PC-3 (cell line): Measurements from ENCODE around the gene PCK2. TPM values are rescaled to one million over a fixed set of nuclear protein-coding genes. Genes with fewer than 3 reads are reported as not detected.

Experiments used
- ATAC-seq: fragments of 200-7000 bp; cut with Tn5 transposase; 2 replicates; pipeline ENCODE4 v1.9.1; 2020; ENCODE audit warnings: mild to moderate bottlenecking, moderate library complexity
- BruUV-seq: library from RNA; stranded (reverse); fragments of 400-500 nt; replicated peaks from 2 replicates; lab custom pipeline; 2021; lab: Mats Ljungman, UMichigan
- CTCF ChIA-PET: fragments of 300-600 bp; sonication (Branson Sonifier 250); formaldehyde crosslinking; loops from one replicate; lab custom pipeline; 2022; ENCODE audit warnings: antibody characterized with exemption; lab: Charles Lee
- POLR2A ChIA-PET: fragments of 300-600 bp; sonication (Branson Sonifier 250); formaldehyde crosslinking; loops from one replicate; lab custom pipeline; 2022; ENCODE audit warnings: antibody characterized with exemption; ENCODE audit not compliant: unreplicated experiment; lab: Charles Lee
- DNase-seq: peaks from one replicate; pipeline ENCODE4 v3.0.0-alpha.2; 2015
- H2AFZ ChIP-seq: fragments of 300-600 bp; sonication (generic); 2 replicates; pipeline ENCODE4 v1.6.0; 2016; ENCODE audit warnings: antibody characterized with exemption, low read length
- H3F3A ChIP-seq: fragments of 300-600 bp; sonication (generic); one replicate; pipeline ENCODE4 v1.6.0; 2017; ENCODE audit warnings: antibody characterized with exemption, low read length, control low read depth, mild to moderate bottlenecking; ENCODE audit not compliant: unreplicated experiment
- H3K27ac ChIP-seq: fragments of 300-600 bp; sonication (generic); 2 replicates; pipeline ENCODE4 v1.5.1; 2016; ENCODE audit warnings: mild to moderate bottlenecking, low read length
- H3K27me3 ChIP-seq: fragments of 300-600 bp; sonication (generic); 2 replicates; pipeline ENCODE4 v1.6.1; 2016; ENCODE audit warnings: low read length, mixed read lengths
- H3K36me3 ChIP-seq: fragments of 300-600 bp; sonication (generic); 2 replicates; pipeline ENCODE4 v1.6.1; 2016; ENCODE audit warnings: low read depth, mixed run types, low read length, mixed read lengths
- H3K4me1 ChIP-seq: fragments of 300-600 bp; sonication (generic); 2 replicates; pipeline ENCODE4 v1.5.1; 2016; ENCODE audit warnings: low read length; ENCODE audit not compliant: insufficient read depth
- H3K4me2 ChIP-seq: fragments of 300-600 bp; sonication (generic); 2 replicates; pipeline ENCODE4 v1.6.0; 2016; ENCODE audit warnings: low read length
- H3K4me3 ChIP-seq: fragments of 300-600 bp; sonication (generic); 2 replicates; pipeline ENCODE4 v1.5.1; 2016; ENCODE audit warnings: mild to moderate bottlenecking, low read length, mixed read lengths
- H3K79me2 ChIP-seq: fragments of 300-600 bp; sonication (generic); 2 replicates; pipeline ENCODE4 v1.6.1; 2017; ENCODE audit warnings: low read length, mixed read lengths
- H3K9ac ChIP-seq: fragments of 300-600 bp; sonication (generic); 2 replicates; pipeline ENCODE4 v1.6.0; 2016; ENCODE audit warnings: mild to moderate bottlenecking, low read length
- H3K9me2 ChIP-seq: fragments of 300-600 bp; sonication (generic); replicated peaks from 2 replicates; pipeline ENCODE4 v1.6.1; 2016; ENCODE audit warnings: mixed run types, low read length, mixed read lengths
- H3K9me3 ChIP-seq: fragments of 300-600 bp; sonication (generic); 2 replicates; pipeline ENCODE4 v1.6.1; 2016; ENCODE audit warnings: low read length, mixed read lengths
- H4K20me1 ChIP-seq: fragments of 300-600 bp; sonication (generic); 2 replicates; pipeline ENCODE4 v1.6.1; 2016; ENCODE audit warnings: low read length, mixed read lengths
- CTCF ChIP-seq: fragments of 300-600 bp; sonication (generic); conservative IDR thresholded peaks from 2 replicates; pipeline ENCODE4 v1.5.1; 2017; ENCODE audit warnings: antibody characterized with exemption, low read depth, mild to moderate bottlenecking, low read length
- EZH2 ChIP-seq: fragments of 300-600 bp; sonication (generic); IDR thresholded peaks from one replicate; pipeline ENCODE4 v1.6.1; 2017; ENCODE audit warnings: antibody characterized with exemption, mild to moderate bottlenecking, low read length; ENCODE audit not compliant: unreplicated experiment
- EZH2phosphoT487 ChIP-seq: fragments of 300-600 bp; sonication (generic); IDR thresholded peaks from 2 replicates; pipeline ENCODE4 v1.6.1; 2018; ENCODE audit warnings: mild to moderate bottlenecking, antibody characterized with exemption, low read length, borderline replicate concordance
- intact Hi-C: fragments of 100-400 bp; cut with micrococcal nuclease; formaldehyde crosslinking; loops from 2 replicates; pipeline ENCODE4 v1.9.0; 2023
- total RNA-seq: library from RNA; depleted of rRNA; stranded (reverse); fragments of >200 nt; gene quantifications from 2 replicates; pipeline ENCODE4 v1.2.3, GENCODE V29; 2014

Gene PCK2
- total RNA-seq, 1 experiment from 2014 or later, result 11.6 TPM

DNA sequence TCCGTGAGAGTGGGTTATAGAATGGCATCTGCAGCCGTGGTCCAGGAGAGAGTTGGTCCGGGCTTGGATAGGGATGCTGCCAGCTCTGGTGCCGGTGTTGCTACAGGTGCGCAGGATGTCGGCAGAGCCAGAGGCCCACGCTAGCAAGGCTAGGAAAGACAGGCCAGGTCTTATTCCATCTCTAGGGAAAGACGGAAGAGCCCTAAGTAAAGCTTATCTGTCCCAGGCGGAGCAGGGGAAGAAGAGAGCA, 41.4 kb downstream of the PCK2 start:
- CTCF ChIA-PET, result interaction anchor here (1.0 to 1.2 kb wide), 2 partner anchors 21 to 27 kb away, joined by 4 to 6 read pairs; partner anchors contain the start of genes DCAF11 and NRL

DNA sequence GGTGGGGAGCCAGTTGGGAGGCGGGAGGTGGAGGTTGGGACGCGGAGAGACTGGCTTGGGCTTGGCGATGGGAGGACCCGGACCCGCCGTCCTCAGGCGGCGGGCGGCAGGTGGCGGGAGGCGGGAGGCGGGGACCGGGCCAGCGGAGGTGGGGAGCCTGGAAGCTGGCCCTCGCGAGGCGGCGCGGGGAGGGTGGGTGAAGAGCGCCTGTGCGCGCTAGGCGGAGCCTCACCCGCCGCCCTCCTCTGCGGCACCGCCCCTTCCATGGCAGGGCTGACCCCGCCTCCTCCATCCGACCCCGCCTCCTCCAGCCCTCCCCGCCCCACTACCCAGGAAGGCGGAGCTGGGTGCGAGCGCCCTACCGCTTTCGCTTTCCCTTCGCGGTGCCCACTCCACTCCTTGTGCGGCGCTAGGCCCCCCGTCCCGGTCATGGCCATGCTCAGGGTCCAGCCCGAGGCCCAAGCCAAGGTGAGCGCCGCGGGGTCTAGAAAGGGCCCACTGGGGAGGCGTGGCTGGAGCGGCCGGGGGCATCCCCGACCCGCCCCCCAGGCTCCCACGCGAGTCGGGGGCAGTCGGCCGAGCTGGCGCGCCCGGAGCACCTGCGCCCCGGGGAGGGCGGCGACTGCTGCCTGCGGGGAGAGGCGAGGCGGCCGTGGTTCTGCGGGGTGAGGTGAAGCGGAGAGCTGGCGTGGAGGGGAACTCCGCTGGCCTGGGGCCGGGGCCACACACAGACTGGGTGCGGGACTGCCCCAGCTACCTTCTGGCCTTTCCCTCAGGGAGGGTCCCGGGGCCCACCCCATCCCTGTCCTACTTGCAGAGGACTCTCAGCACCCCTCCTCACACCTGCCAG, 41.9 kb downstream of the PCK2 start, which contains the start of gene PSME1:
Gene PSME1, plus strand, starts transcription at position 361 of the 850 bp plus-strand sequence. Its CDS starts 69 bp downstream, at position 430.
- CTCF ChIA-PET, result interaction anchor here (0.6 to 1.2 kb wide), 4 partner anchors 22 to 196 kb away, joined by 4 to 8 read pairs (median 5); partner anchors contain the start of genes DCAF11, IRF9 and NRL
- Histone ChIP-seq H3K9ac (peak within 1 kb of the TSS; percentile 80), H4K20me1 (no peaks in the 10 kb centered on the region), H3K9me2 (no peaks in the 10 kb centered on the region), H3K36me3 (peaks cover 17% of the 10 kb centered on the region; the same call in 1 of the 2 replicates), H2AFZ (peak within 1 kb of the TSS; percentile 93), H3K4me2 (peak within 1 kb of the TSS; percentile 93), H3K4me3 (peak within 1 kb of the TSS; percentile 95), H3K4me1 (peaks cover 23% of the 10 kb centered on the region), H3K79me2 (peaks cover 37% of the 10 kb centered on the region), H3K9me3 (no peaks in the 10 kb centered on the region), H3K27ac (no peak within 1 kb of the TSS), H3F3A (no peaks in the 10 kb centered on the region), H3K27me3 (no peaks in the 10 kb centered on the region)
- intact Hi-C loops, result loop anchor here (1.0 kb wide), 1 partner anchor 21 kb away; no protein-coding TSS in a partner anchor
- peak; percentile 86 for ATAC-seq
- DNase-seq, result peak; percentile 90
- POLR2A ChIA-PET, result interaction anchor here (0.5 to 2.0 kb wide), 4 partner anchors 11 to 1082 kb away, joined by 4 to 14 read pairs (median 9); partner anchors contain the start of genes DCAF11, NRL and RNF31
- no peak for TF ChIP-seq EZH2
- no peak for TF ChIP-seq EZH2phosphoT487
- no peak for TF ChIP-seq CTCF
- no TSS peak for BruUV-seq

More for the DNA sequence above, 41.4 kb downstream of the PCK2 start:
- H3K4me2 ChIP-seq, result peak overlapping the region; percentile 93
- BruUV-seq, result no TSS peak
- H4K20me1 ChIP-seq, result no peaks in the 10 kb centered on the region
- ATAC-seq (no peak; the same call in 1 of the 2 replicates), DNase-seq (no peak)
- H3K27me3 ChIP-seq, result no peaks in the 10 kb centered on the region
- no peaks in the 10 kb centered on the region for H3K9me3 ChIP-seq
- peak overlapping the region; percentile 93 for H2AFZ ChIP-seq
- no peak overlapping the region for H3K27ac ChIP-seq
- H3F3A ChIP-seq, result no peaks in the 10 kb centered on the region
- peaks cover 23% of the 10 kb centered on the region for H3K4me1 ChIP-seq
- intact Hi-C loops, result no loop called here
- peak overlapping the region; percentile 95 for H3K4me3 ChIP-seq
- H3K36me3 ChIP-seq, result peaks cover 17% of the 10 kb centered on the region; the same call in 1 of the 2 replicates
- TF ChIP-seq EZH2 (no peak), CTCF (no peak), EZH2phosphoT487 (no peak)
- POLR2A ChIA-PET, result interaction anchor here (1.4 to 2.0 kb wide), 2 partner anchors 11 to 21 kb away, joined by 14 read pairs; partner anchors contain the start of genes DCAF11, NRL and RNF31
- peak overlapping the region; percentile 27; the same call in 1 of the 2 replicates for H3K9ac ChIP-seq
- no peaks in the 10 kb centered on the region for H3K9me2 ChIP-seq
- H3K79me2 ChIP-seq, result peaks cover 31% of the 10 kb centered on the region
